ENCODE results near the gene NUMB.

- TF ChIP-seq POLR2A (IDR thresholded peaks at IDR 0.05; ENCODE audit: insufficient read depth in 1 of 2, low read depth in 2 of 2, low read length in 2 of 2) (no peak), ATF2 (CRISPR knock-in tag; IDR thresholded peaks at IDR 0.05) (no peak), FOXM1 (CRISPR knock-in tag; IDR thresholded peaks at IDR 0.05) (no peak), ATF6 (CRISPR knock-in tag; conservative IDR thresholded peaks at IDR 0.05) (no peak), FIP1L1 (IDR thresholded peaks at IDR 0.05; ENCODE audit: borderline replicate concordance, insufficient read depth, low read depth, low read length) (no peak)
- TF ChIP-seq, protein P1, sequence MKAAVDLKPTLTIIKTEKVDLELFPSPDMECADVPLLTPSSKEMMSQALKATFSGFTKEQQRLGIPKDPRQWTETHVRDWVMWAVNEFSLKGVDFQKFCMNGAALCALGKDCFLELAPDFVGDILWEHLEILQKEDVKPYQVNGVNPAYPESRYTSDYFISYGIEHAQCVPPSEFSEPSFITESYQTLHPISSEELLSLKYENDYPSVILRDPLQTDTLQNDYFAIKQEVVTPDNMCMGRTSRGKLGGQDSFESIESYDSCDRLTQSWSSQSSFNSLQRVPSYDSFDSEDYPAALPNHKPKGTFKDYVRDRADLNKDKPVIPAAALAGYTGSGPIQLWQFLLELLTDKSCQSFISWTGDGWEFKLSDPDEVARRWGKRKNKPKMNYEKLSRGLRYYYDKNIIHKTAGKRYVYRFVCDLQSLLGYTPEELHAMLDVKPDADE (CRISPR knock-in tag; IDR thresholded peaks at IDR 0.05) = no peak
- TF ChIP-seq, protein P2, sequence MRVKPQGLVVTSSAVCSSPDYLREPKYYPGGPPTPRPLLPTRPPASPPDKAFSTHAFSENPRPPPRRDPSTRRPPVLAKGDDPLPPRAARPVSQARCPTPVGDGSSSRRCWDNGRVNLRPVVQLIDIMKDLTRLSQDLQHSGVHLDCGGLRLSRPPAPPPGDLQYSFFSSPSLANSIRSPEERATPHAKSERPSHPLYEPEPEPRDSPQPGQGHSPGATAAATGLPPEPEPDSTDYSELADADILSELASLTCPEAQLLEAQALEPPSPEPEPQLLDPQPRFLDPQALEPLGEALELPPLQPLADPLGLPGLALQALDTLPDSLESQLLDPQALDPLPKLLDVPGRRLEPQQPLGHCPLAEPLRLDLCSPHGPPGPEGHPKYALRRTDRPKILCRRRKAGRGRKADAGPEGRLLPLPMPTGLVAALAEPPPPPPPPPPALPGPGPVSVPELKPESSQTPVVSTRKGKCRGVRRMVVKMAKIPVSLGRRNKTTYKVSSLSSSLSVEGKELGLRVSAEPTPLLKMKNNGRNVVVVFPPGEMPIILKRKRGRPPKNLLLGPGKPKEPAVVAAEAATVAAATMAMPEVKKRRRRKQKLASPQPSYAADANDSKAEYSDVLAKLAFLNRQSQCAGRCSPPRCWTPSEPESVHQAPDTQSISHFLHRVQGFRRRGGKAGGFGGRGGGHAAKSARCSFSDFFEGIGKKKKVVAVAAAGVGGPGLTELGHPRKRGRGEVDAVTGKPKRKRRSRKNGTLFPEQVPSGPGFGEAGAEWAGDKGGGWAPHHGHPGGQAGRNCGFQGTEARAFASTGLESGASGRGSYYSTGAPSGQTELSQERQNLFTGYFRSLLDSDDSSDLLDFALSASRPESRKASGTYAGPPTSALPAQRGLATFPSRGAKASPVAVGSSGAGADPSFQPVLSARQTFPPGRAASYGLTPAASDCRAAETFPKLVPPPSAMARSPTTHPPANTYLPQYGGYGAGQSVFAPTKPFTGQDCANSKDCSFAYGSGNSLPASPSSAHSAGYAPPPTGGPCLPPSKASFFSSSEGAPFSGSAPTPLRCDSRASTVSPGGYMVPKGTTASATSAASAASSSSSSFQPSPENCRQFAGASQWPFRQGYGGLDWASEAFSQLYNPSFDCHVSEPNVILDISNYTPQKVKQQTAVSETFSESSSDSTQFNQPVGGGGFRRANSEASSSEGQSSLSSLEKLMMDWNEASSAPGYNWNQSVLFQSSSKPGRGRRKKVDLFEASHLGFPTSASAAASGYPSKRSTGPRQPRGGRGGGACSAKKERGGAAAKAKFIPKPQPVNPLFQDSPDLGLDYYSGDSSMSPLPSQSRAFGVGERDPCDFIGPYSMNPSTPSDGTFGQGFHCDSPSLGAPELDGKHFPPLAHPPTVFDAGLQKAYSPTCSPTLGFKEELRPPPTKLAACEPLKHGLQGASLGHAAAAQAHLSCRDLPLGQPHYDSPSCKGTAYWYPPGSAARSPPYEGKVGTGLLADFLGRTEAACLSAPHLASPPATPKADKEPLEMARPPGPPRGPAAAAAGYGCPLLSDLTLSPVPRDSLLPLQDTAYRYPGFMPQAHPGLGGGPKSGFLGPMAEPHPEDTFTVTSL (CRISPR knock-in tag; IDR thresholded peaks at IDR 0.05; ENCODE audit: borderline replicate concordance) = no peak
Measured at GRCh38 chr14:73422515-73422914, 35.8 kb downstream of the NUMB start.
